Body of pancreas (tissue), 4 donors: ENCODE measurements around the gene ISCA2. TPM values are rescaled to one million over a fixed set of nuclear protein-coding genes. Genes with fewer than 3 reads are reported as not detected.
A peak's percentile ranks its signal among the peaks of the same experiment; 100 is the strongest.

Experiments
- ATAC-seq: fragments of 150-250 bp; one replicate; pipeline ENCODE4 v1.9.1; 2016
- DNase-seq, 4 donors: peaks; one replicate each; pipeline ENCODE4 v3.0.0-alpha.2; 2019
- H3K27ac ChIP-seq, 4 donors: fragments of 200-600 bp; sonication (generic); 1 replicate in 3 of 4; 2 replicates in 1 of 4; pipeline versions ENCODE4 v1.5.1 to v1.6.1; 2016 to 2019; ENCODE audit warnings: mild to moderate bottlenecking in 1 of 4, mixed read lengths in 1 of 4, moderate library complexity in 1 of 4
- H3K27me3 ChIP-seq, 2 donors: fragments of 200-600 bp; sonication (generic); one replicate each; pipeline ENCODE4 v1.6.0; 2016; ENCODE audit warnings: mild to moderate bottlenecking in 1 of 2
- H3K36me3 ChIP-seq, 2 donors: fragments of 200-600 bp; sonication (generic); replicated peaks in 1 of 2; 2 replicates each; pipeline ENCODE4 v1.5.1; 2016; ENCODE audit warnings: low read depth in 2 of 2; ENCODE audit not compliant: insufficient read depth in 1 of 2
- H3K4me1 ChIP-seq: fragments of 200-600 bp; sonication (generic); one replicate; pipeline ENCODE4 v1.6.0; 2016
- H3K4me3 ChIP-seq, 2 donors: fragments of 200-600 bp; sonication (generic); 1 replicate in 1 of 2; 2 replicates in 1 of 2; pipeline ENCODE4 v1.5.1; 2016 to 2019
- H3K9me3 ChIP-seq, 3 donors: fragments of 200-600 bp; sonication (generic); 1 replicate in 2 of 3; 2 replicates in 1 of 3; pipeline ENCODE4 v1.5.1; 2016
- POLR2A ChIP-seq, 3 donors: fragments of 450-650 bp; IDR thresholded peaks; one replicate each; pipeline ENCODE4 v1.6.1; 2016; ENCODE audit warnings: antibody characterized with exemption in 3 of 3, mild to moderate bottlenecking in 2 of 3
- WGBS, 2 donors: methylation state at CpG; one replicate each; pipeline ENCODE4 v1.1.5; 2017; 5-methylcytosine and 5-hydroxymethylcytosine counted together
- intact Hi-C: fragments of 100-400 bp; cut with DNase I; formaldehyde crosslinking; loops from one replicate; pipeline ENCODE4 v1.15.1; 2023
- total RNA-seq, 2 donors: library from RNA; depleted of rRNA; stranded (reverse); fragments of >200 nt; gene quantifications; one replicate each; pipeline ENCODE4 v1.1.0, GENCODE V29; 2016
- TF ChIP-seq, protein P1 (sequence below), 7 experiments: fragments of 450-650 bp in 4 of 7; fragments of 200-600 bp in 3 of 7; sonication (generic) in 3 of 7; IDR thresholded peaks; one replicate each; pipeline ENCODE4 v1.5.1; 2016 to 2019; ENCODE audit warnings: antibody characterized with exemption in 7 of 7

Gene ISCA2
- total RNA-seq, 2 donors from 2014 or later: 4.3 to 17.6 TPM

DNA sequence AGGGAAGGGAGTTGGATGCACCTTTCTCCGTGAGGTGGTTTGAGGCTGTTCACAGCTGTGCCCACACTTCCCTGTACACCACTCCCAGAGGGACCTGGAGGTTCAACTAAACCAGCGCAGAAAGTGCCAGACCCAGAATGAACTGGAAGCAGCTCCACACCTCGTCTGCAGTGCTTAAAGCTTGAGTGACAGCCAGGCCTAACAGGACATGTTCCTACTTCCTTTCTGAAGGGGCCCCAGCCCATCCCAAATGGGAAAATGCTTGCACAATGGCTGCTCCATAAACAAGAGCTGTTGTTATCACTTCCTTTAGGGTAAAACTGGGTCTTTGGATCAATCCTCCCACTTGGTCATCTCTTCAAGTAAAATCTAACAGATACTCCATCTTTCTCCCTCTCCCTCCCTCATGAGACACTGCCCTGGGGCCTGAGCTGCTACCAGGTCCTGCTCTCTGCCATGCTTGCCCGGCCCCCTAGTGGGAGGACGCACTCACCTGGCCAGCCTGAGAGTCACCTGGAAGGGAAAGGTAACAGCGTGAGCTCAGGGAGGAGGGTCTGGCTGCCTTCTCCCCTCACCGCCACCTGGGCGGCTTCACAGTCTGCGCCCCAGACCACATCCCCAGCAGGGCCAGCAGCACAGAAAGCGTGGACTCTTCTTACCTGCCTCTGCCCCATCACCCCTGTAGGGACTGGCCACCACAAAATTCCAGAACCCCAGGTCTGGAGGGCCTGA, 33.5 kb downstream of the ISCA2 start:
- WGBS, 2 donors: 87 to 93% methylated on average over 3 to 10 of the region's 10 CpGs

DNA sequence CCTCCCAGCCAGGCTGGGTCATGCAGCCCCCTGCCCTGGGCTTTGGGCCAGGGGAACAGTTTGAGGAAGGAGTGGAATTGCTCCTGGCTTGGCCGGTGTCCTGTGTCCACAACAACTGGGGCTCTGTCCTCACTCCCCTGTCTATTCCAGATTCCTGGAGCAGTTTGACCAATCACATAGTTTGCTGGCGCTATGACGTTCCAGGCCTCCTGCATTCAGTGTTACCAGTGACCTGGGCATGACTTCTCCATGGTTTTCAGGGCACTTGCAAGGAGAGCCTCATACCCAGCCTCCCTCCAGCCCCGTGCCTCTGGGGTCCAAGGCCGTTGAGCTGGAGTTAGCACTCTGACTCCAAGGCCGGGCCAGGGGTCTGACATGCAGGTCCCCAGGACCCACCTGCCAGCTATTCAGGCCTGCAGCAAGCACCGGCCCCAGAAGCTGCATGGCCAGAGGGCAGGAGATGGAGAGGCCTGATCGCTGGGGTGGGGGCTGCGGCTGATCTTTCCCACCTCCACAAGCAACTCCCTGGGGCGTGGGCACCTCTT, 34.2 kb downstream of the ISCA2 start:
- Histone ChIP-seq H3K27me3 (no peaks in the 10 kb centered on the region), H3K27ac (no peak overlapping the region), H3K36me3 (no peaks in the 10 kb centered on the region), H3K4me1 (no peaks in the 10 kb centered on the region), H3K4me3 (no peak overlapping the region), H3K9me3 (no peaks in the 10 kb centered on the region)
- no peak for TF ChIP-seq POLR2A (IDR thresholded peaks at IDR 0.05)
- TF ChIP-seq, protein P1, sequence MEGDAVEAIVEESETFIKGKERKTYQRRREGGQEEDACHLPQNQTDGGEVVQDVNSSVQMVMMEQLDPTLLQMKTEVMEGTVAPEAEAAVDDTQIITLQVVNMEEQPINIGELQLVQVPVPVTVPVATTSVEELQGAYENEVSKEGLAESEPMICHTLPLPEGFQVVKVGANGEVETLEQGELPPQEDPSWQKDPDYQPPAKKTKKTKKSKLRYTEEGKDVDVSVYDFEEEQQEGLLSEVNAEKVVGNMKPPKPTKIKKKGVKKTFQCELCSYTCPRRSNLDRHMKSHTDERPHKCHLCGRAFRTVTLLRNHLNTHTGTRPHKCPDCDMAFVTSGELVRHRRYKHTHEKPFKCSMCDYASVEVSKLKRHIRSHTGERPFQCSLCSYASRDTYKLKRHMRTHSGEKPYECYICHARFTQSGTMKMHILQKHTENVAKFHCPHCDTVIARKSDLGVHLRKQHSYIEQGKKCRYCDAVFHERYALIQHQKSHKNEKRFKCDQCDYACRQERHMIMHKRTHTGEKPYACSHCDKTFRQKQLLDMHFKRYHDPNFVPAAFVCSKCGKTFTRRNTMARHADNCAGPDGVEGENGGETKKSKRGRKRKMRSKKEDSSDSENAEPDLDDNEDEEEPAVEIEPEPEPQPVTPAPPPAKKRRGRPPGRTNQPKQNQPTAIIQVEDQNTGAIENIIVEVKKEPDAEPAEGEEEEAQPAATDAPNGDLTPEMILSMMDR (IDR thresholded peaks at IDR 0.05): no peak
- DNase-seq: no peak
- no peak for ATAC-seq
- 79 to 100% methylated on average over 4 to 10 of the region's 10 CpGs for WGBS, 2 donors
- intact Hi-C loops: no loop called here

More for the DNA sequence above, 33.5 kb downstream of the ISCA2 start:
- ATAC-seq (no peak), DNase-seq (no peak)
- Histone ChIP-seq H3K27me3 (no peaks in the 10 kb centered on the region), H3K27ac (no peak overlapping the region), H3K4me1 (no peaks in the 10 kb centered on the region), H3K9me3 (no peaks in the 10 kb centered on the region), H3K36me3 (no peaks in the 10 kb centered on the region), H3K4me3 (no peak overlapping the region)
- no peak for TF ChIP-seq POLR2A (IDR thresholded peaks at IDR 0.05)
- TF ChIP-seq, protein P1 (IDR thresholded peaks at IDR 0.05): no peak
- intact Hi-C loops: no loop called here

DNA sequence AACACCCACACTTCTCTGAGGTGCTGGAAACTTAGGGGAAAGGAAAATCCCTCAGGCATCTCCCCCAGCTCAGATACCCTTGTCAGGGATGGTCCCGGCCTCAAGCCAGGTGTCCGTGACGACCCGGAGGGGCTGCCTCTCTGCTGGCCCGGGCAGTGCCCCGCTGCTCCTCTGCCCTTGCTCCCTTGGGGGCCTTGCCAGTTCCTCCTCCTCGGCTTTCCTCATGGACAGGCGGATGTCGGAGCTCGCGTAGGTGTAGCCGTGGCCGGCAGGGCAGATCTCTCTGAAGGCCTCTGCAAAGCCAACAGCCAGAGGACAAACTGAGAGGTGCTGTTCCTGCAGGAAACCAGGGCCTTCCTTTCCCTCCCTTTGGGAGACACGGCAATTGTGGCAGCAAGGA, 34.8 kb downstream of the ISCA2 start:
- DNase-seq (no peak), ATAC-seq (no peak)
- Histone ChIP-seq H3K4me3 (no peak overlapping the region), H3K36me3 (no peaks in the 10 kb centered on the region), H3K27ac (no peak overlapping the region), H3K27me3 (no peaks in the 10 kb centered on the region), H3K9me3 (no peaks in the 10 kb centered on the region), H3K4me1 (no peaks in the 10 kb centered on the region)
- 92 to 100% methylated on average over 1 to 14 of the region's 14 CpGs for WGBS, 2 donors
- TF ChIP-seq, protein P1 (IDR thresholded peaks at IDR 0.05): no peak
- no peak for TF ChIP-seq POLR2A (IDR thresholded peaks at IDR 0.05)
- intact Hi-C loops: no loop called here

DNA sequence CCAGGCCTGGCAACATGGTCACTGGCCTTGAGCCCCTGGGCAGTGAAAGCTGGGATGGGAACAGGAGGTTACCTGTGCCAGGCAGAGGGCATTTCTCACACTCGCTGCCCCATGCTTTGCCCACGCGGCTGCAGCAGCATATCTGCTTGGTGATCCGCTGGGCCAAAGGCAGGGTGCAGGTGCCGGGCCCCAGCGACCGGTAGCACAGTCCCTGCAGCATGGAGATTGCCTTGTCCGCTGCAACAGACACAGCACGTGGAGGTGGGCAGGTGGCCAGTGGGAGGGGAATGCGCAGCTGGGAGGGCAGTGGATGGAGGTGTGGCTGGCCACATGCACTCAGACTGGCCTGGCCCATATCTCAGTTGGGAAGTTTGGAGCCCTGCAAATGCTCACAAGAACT, 35.3 kb downstream of the ISCA2 start:
- Histone ChIP-seq H3K4me3 (no peak overlapping the region), H3K4me1 (no peaks in the 10 kb centered on the region), H3K9me3 (no peaks in the 10 kb centered on the region), H3K27ac (no peak overlapping the region), H3K36me3 (no peaks in the 10 kb centered on the region), H3K27me3 (no peaks in the 10 kb centered on the region)
- TF ChIP-seq POLR2A (IDR thresholded peaks at IDR 0.05): no peak
- TF ChIP-seq, protein P1 (IDR thresholded peaks at IDR 0.05): no peak
- 83 to 84% methylated on average over 10 of the region's 10 CpGs for WGBS, 2 donors
- intact Hi-C loops: no loop called here
- DNase-seq: peak in 1 of 4 donors; percentile 13
- ATAC-seq: no peak

DNA sequence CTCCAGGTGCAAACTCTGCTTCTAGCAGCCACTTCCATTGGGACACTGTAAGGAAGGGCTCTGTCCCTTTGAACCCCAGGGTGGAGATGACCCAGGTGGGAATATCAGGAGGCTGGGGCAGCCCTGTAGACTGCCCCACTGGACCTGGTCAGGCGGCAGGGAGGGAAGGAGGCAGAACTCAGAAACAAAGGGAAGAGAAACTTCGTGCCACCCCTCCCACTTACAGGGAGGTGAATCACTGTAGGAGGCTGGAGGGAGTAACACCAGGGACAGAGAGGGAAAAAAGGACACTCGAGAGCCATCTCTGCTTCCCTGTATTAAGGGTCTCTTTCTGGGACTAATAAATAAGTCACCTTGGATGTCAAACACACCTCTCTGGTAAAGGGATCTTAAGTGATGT, 37.4 kb downstream of the ISCA2 start:
- no peak for ATAC-seq

More for the DNA sequence above, 37.4 kb downstream of the ISCA2 start:
- no peak overlapping the region for H3K27ac ChIP-seq
- H3K36me3 ChIP-seq: no peaks in the 10 kb centered on the region
- DNase-seq: no peak
- H3K4me1 ChIP-seq: no peaks in the 10 kb centered on the region
- no peak overlapping the region for H3K4me3 ChIP-seq
- no peaks in the 10 kb centered on the region for H3K9me3 ChIP-seq
- TF ChIP-seq, protein P1 (IDR thresholded peaks at IDR 0.05): no peak
- TF ChIP-seq POLR2A (IDR thresholded peaks at IDR 0.05): no peak
- 82 to 95% methylated on average over 3 of the region's 3 CpGs for WGBS, 2 donors
- no peaks in the 10 kb centered on the region for H3K27me3 ChIP-seq
- intact Hi-C loops: no loop called here
